Mucosa of stomach (tissue), 1 donor: ENCODE measurements around the gene PDZD7.
"Not testable (repeated sequence)": the region's sequence is repeated elsewhere in the genome, so short reads cannot be mapped to it uniquely, and the experiment has no call there.

Experiments
- H3K27me3 ChIP-seq: one replicate; pipeline ENCODE4 v1.7.0; 2013; ENCODE audit warnings: mild to moderate bottlenecking, low read length; ENCODE audit not compliant: control insufficient read depth, insufficient read depth
- H3K36me3 ChIP-seq: one replicate; pipeline ENCODE4 v1.7.0; 2013; ENCODE audit warnings: low read length; ENCODE audit not compliant: control insufficient read depth, insufficient read depth
- H3K4me1 ChIP-seq: one replicate; pipeline ENCODE4 v1.7.0; 2013; ENCODE audit warnings: mild to moderate bottlenecking, low read length; ENCODE audit not compliant: control insufficient read depth, insufficient read depth
- H3K4me3 ChIP-seq: one replicate; pipeline ENCODE4 v1.7.0; 2013; ENCODE audit warnings: low read length
- H3K9ac ChIP-seq: one replicate; pipeline ENCODE4 v1.7.0; 2013; ENCODE audit warnings: mild to moderate bottlenecking, low read length, moderate library complexity
- H3K9me3 ChIP-seq: one replicate; pipeline ENCODE4 v1.7.0; 2013; ENCODE audit warnings: mild to moderate bottlenecking, low read length, moderate library complexity; ENCODE audit not compliant: control insufficient read depth
- donor health status: Pancreatic carcinoma.

The PDZD7 gene

DNA sequence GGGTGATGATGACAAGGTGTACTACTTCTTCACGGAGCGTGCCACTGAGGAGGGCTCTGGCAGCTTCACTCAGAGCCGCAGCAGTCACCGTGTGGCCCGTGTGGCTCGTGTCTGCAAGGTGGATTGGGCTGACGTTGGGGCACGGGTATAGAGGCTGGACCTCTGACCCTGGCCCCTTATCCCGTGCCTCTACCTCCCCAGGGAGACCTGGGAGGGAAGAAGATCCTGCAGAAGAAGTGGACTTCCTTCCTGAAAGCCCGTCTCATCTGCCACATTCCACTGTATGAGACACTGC lies 52.1 kb downstream of the PDZD7 start:
- H3K36me3 ChIP-seq = peaks cover 14% of the 10 kb centered on the region
- no peaks in the 10 kb centered on the region for H3K4me1 ChIP-seq
- H3K9me3 ChIP-seq = no peaks in the 10 kb centered on the region

GRCh38 chr10:100978121-100978900 lies 52.6 kb downstream of the PDZD7 start:
- no peaks in the 10 kb centered on the region for H3K9me3 ChIP-seq
- H3K27me3 ChIP-seq = no peaks in the 10 kb centered on the region
- peaks cover 14% of the 10 kb centered on the region for H3K36me3 ChIP-seq
- H3K9ac ChIP-seq = no peak overlapping the region
- no peak overlapping the region for H3K4me3 ChIP-seq
- H3K4me1 ChIP-seq = no peaks in the 10 kb centered on the region

More for the DNA sequence above, 52.1 kb downstream of the PDZD7 start:
- no peak overlapping the region for H3K9ac ChIP-seq
- H3K4me3 ChIP-seq = no peak overlapping the region
- no peaks in the 10 kb centered on the region for H3K27me3 ChIP-seq

DNA sequence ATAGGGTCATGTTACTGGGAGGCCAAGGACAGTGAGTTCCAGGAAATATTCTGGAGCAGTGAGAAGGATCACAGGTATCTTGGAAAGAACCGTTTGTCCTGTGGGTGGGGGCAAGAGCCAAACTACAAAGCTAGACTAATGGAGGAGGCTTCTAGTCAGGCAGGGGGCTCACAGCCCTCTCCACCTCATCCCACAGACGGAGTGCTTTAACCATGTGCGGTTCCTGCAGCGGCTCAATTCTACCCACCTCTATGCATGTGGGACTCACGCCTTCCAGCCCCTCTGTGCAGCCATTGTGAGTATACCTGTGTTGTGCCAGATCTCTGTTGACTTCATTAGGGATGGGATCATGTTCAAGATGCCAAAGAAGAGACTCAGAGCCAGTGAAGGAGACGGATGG lies 53.5 kb downstream of the PDZD7 start:
- no peak overlapping the region for H3K4me3 ChIP-seq
- peaks cover 14% of the 10 kb centered on the region for H3K36me3 ChIP-seq
- H3K9me3 ChIP-seq = no peaks in the 10 kb centered on the region
- peaks cover 7% of the 10 kb centered on the region for H3K4me1 ChIP-seq
- no peaks in the 10 kb centered on the region for H3K27me3 ChIP-seq
- H3K9ac ChIP-seq = no peak overlapping the region

DNA sequence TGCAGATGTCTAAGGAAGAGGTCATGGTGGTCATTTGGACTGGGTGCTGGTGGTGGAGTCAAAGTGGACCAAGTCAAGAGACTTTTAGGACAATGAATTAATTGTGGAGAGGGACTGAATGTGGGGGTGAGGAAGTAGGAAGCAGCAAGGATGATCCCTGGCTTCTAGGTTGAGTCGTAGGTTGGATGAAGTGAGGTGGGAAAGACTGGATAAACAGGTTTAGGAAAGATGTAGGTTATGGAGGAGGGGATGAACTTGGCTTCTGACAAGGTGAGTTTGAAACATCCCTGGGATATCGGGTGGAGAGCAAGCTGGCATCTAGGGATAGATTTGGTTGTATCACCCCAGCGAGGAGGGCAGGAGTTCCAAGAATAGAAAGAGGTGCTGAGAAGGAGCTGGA lies 54.0 kb downstream of the PDZD7 start:
- Histone ChIP-seq H3K9ac (no peak overlapping the region), H3K27me3 (no peaks in the 10 kb centered on the region), H3K4me1 (peaks cover 13% of the 10 kb centered on the region), H3K9me3 (no peaks in the 10 kb centered on the region), H3K36me3 (peaks cover 14% of the 10 kb centered on the region), H3K4me3 (no peak overlapping the region)

DNA sequence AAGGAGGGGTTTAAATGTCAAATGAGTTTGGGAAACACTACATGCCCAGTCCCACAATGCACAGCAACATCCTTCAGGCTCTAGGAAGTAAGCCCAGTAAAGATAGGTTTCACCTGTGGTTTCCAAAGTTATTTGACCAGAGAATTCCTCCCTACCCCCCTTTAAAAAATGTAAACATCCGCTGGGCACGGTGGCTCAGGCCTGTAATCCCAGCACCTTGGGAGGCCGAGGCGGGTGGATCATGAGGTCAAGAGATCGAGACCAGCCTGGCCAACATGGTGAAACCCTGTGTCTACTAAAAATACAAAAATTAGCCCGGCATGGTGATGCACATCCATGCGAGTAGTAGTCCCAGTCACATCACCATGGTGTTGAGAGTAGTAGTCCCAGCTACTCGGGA lies 55.5 kb downstream of the PDZD7 start:
- not testable (repeated sequence) for H3K9me3 ChIP-seq, H3K9ac ChIP-seq, H3K27me3 ChIP-seq, H3K4me3 ChIP-seq
- Histone ChIP-seq H3K4me1 (peaks cover 28% of the 10 kb centered on the region), H3K36me3 (peaks cover 14% of the 10 kb centered on the region)

GRCh38 chr10:100972904-100973535 lies 57.9 kb downstream of the PDZD7 start:
- H3K27me3 ChIP-seq = no peaks in the 10 kb centered on the region
- H3K4me3 ChIP-seq = no peak overlapping the region
- no peaks in the 10 kb centered on the region for H3K9me3 ChIP-seq
- peaks cover 40% of the 10 kb centered on the region for H3K4me1 ChIP-seq
- peaks cover 6% of the 10 kb centered on the region for H3K36me3 ChIP-seq
- H3K9ac ChIP-seq = no peak overlapping the region

DNA sequence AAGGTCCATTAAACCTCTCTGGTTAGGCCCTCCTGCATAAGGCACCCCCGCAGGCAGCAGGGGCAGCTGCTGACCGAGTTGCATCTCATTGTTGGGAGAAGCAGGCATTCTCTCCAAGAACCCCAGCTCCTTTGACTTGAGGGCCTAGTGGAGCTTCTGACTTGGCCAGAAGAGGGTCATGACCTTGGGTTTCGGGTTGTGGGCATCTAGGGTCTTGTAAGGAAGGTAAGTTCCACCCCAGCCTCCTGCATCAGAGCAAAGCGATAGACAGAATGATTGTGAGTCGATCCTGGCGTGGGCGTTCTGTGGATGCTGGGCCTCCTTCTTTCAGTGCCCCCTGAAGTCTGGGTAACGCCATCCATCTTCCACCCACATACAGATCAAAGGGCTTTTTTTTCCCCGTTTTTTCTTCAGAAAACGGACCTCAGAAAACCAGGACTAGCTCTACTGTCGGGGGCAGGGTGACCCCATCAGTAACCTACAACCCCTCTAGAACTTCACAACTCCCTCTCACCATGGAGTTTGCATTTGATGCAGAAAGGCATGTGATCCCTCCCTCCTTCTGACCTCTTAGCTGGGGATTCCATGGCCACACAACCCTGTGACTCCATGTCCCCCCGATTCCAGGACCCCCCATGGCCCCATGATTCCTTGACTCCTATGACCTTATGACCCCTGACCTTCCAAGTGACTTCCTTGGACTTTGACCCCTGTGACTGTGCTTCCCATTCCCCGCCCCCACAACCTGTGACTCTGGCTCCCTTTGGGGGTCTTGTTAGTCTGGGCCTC lies 58.6 kb downstream of the PDZD7 start:
- Histone ChIP-seq H3K4me3 (no peak overlapping the region), H3K4me1 (peaks cover 41% of the 10 kb centered on the region), H3K36me3 (peaks cover 6% of the 10 kb centered on the region), H3K9me3 (no peaks in the 10 kb centered on the region), H3K27me3 (no peaks in the 10 kb centered on the region), H3K9ac (no peak overlapping the region)

DNA sequence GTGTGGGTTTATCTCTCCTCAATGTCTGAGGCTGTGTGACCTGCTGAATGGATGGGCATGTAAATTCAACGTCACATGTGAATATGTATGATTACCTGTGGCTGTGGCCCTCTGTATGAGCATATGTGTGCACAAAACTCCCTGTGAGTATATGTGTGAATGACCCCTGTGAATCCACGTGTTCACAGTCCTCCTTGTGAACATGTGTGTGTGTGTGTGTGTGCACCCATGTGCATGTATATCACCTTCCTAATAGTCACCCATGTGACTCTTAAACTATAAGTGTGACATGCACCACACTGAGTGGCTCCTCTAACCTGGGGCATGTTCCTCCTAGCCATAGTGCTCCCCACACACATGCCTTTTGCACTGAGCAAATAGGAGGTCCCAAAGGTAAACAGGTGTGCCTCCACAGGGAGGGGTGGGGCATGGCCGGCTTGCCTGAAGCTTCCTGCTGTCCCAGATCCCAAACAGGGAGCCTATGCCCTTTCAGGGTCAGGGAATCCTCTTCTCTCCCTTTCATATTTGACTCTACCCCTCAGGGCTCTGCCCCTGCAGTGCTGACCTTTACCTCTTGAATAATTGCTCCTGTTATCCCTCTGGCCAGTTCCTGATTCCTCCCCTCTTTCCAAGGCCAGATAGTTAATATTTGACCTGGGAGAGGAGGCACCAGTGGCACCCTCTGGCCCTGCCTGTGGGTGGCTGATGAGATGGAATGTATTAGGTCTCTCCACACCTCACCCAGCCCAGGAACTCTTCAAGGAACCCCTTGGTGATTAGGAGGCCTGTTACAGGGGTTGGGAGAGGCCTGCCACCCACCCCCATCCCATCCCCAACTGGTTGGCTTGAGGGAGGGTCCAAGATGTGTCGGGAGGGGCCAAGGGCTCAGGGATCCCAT lies 59.8 kb downstream of the PDZD7 start:
- H3K36me3 ChIP-seq = peaks cover 3% of the 10 kb centered on the region
- H3K4me3 ChIP-seq = peak overlapping the region; percentile 49
- H3K9me3 ChIP-seq = no peaks in the 10 kb centered on the region
- H3K4me1 ChIP-seq = peaks cover 41% of the 10 kb centered on the region
- H3K9ac ChIP-seq = peak overlapping the region; percentile 17
- H3K27me3 ChIP-seq = no peaks in the 10 kb centered on the region

- Histone ChIP-seq H3K27me3 (no peaks in the 10 kb centered on the region), H3K4me3 (peak overlapping the region; percentile 49), H3K9me3 (no peaks in the 10 kb centered on the region), H3K4me1 (peaks cover 41% of the 10 kb centered on the region), H3K36me3 (no peaks in the 10 kb centered on the region), H3K9ac (peak overlapping the region; percentile 70)
Observed at GRCh38 chr10:100970076-100970913, 60.6 kb downstream of the PDZD7 start.

- H3K9ac ChIP-seq = peak within 1 kb of the TSS; percentile 70
Observed at GRCh38 chr10:100969187-100970075, 61.5 kb downstream of the PDZD7 start, which contains the start of gene SEMA4G. Gene SEMA4G (plus strand): TSS chr10:100969504. CDS start chr10:100972913, 3,409 bp downstream.

More at GRCh38 chr10:100969187-100970075, 61.5 kb downstream of the PDZD7 start, which contains the start of gene SEMA4G:
- peak within 1 kb of the TSS; percentile 58 for H3K4me3 ChIP-seq
- peaks cover 41% of the 10 kb centered on the region for H3K4me1 ChIP-seq
- H3K27me3 ChIP-seq = no peaks in the 10 kb centered on the region
- H3K36me3 ChIP-seq = no peaks in the 10 kb centered on the region
- H3K9me3 ChIP-seq = no peaks in the 10 kb centered on the region
